GM23248 (cell line): ENCODE measurements around the gene GCGR. TPM values are rescaled to one million over a fixed set of nuclear protein-coding genes. Genes with fewer than 3 reads are reported as not detected.
A peak's percentile ranks its signal among the peaks of the same experiment; 100 is the strongest.

Experiments
- DNase-seq: peaks from one replicate; pipeline ENCODE4 v3.0.0-alpha.2; 2015
- H2AFZ ChIP-seq: fragments of 200-600 bp; sonication (generic); 2 replicates; pipeline ENCODE4 v1.6.1; 2016; ENCODE audit warnings: antibody characterized with exemption
- H3F3A ChIP-seq: fragments of 200-600 bp; sonication (generic); 2 replicates; pipeline ENCODE4 v1.6.1; 2016; ENCODE audit warnings: mild to moderate bottlenecking, antibody characterized with exemption, mixed run types; ENCODE audit not compliant: insufficient read depth
- H3K27ac ChIP-seq: fragments of 200-600 bp; sonication (generic); 2 replicates; pipeline ENCODE4 v1.5.1; 2016; ENCODE audit warnings: mild to moderate bottlenecking
- H3K27me3 ChIP-seq: fragments of 200-600 bp; sonication (generic); replicated peaks from 2 replicates; pipeline ENCODE4 v1.6.1; 2016; ENCODE audit warnings: mild to moderate bottlenecking; ENCODE audit not compliant: insufficient read depth
- H3K36me3 ChIP-seq: fragments of 200-600 bp; sonication (generic); 2 replicates; pipeline ENCODE4 v1.6.1; 2016; ENCODE audit warnings: low read depth, mild to moderate bottlenecking
- H3K4me1 ChIP-seq: fragments of 200-600 bp; sonication (generic); 2 replicates; pipeline ENCODE4 v1.6.1; 2016; ENCODE audit warnings: mild to moderate bottlenecking; ENCODE audit not compliant: insufficient read depth
- H3K4me2 ChIP-seq: fragments of 200-600 bp; sonication (generic); one replicate; pipeline ENCODE4 v1.6.1; 2016; ENCODE audit warnings: mild to moderate bottlenecking; ENCODE audit not compliant: unreplicated experiment
- H3K4me3 ChIP-seq: fragments of 200-600 bp; sonication (generic); 2 replicates; pipeline ENCODE4 v1.5.1; 2016; ENCODE audit warnings: mild to moderate bottlenecking
- H3K79me2 ChIP-seq: fragments of 200-600 bp; sonication (generic); 2 replicates; pipeline ENCODE4 v1.6.1; 2016; ENCODE audit warnings: mild to moderate bottlenecking; ENCODE audit not compliant: insufficient read depth
- H3K9ac ChIP-seq: fragments of 200-600 bp; sonication (generic); 2 replicates; pipeline ENCODE4 v1.6.1; 2016; ENCODE audit warnings: mild to moderate bottlenecking
- H3K9me2 ChIP-seq: fragments of 200-600 bp; sonication (generic); 2 replicates; pipeline ENCODE4 v1.6.1; 2016; ENCODE audit warnings: mixed run types, mild to moderate bottlenecking, moderate library complexity; ENCODE audit not compliant: insufficient read depth
- H3K9me3 ChIP-seq: fragments of 200-600 bp; sonication (generic); one replicate; pipeline ENCODE4 v1.6.1; 2017; ENCODE audit warnings: low read depth
- H4K20me1 ChIP-seq: fragments of 200-600 bp; sonication (generic); 2 replicates; pipeline ENCODE4 v1.6.0; 2016; ENCODE audit not compliant: insufficient read depth
- EZH2 ChIP-seq: fragments of 200-600 bp; sonication (generic); IDR thresholded peaks from 2 replicates; pipeline ENCODE4 v1.6.1; 2018; ENCODE audit warnings: antibody characterized with exemption, mild to moderate bottlenecking; ENCODE audit not compliant: insufficient read depth, poor library complexity, severe bottlenecking
- EZH2phosphoT487 ChIP-seq: fragments of 200-600 bp; sonication (generic); IDR thresholded peaks from 2 replicates; pipeline ENCODE4 v1.6.1; 2018; ENCODE audit warnings: antibody characterized with exemption, moderate library complexity, mild to moderate bottlenecking, low read depth; ENCODE audit not compliant: insufficient read depth
- WGBS, 2 experiments: methylation state at CpG; one replicate each; pipeline ENCODE4 v1.1.6; 2015 to 2017; ENCODE audit warnings: low lambda C conversion rate in 2 of 2, low coverage in 1 of 2; ENCODE audit errors: missing lambda C conversion rate in 2 of 2; 5-methylcytosine and 5-hydroxymethylcytosine counted together
- in situ Hi-C: fragments of 300-500 bp; cut with MboI; formaldehyde crosslinking; loops from 2 replicates; pipeline ENCODE4 v1.15.0; 2020
- polyA plus RNA-seq: library from polyadenylated mRNA; unstranded; fragments of >200 nt; fragmentation: Nextera tagmentation; extraction: Ambion mirVana; gene quantifications from 2 replicates; pipeline ENCODE4 v1.2.1, GENCODE V29; 2016
- total RNA-seq: library from RNA; depleted of rRNA; stranded (reverse); fragments of >200 nt; shearing (Covaris generic); gene quantifications from 2 replicates; pipeline ENCODE4 v1.2.3, GENCODE V29; 2014

GCGR gene
- total and polyA plus RNA-seq, 2 experiments from 2014 or later, result not detected

DNA sequence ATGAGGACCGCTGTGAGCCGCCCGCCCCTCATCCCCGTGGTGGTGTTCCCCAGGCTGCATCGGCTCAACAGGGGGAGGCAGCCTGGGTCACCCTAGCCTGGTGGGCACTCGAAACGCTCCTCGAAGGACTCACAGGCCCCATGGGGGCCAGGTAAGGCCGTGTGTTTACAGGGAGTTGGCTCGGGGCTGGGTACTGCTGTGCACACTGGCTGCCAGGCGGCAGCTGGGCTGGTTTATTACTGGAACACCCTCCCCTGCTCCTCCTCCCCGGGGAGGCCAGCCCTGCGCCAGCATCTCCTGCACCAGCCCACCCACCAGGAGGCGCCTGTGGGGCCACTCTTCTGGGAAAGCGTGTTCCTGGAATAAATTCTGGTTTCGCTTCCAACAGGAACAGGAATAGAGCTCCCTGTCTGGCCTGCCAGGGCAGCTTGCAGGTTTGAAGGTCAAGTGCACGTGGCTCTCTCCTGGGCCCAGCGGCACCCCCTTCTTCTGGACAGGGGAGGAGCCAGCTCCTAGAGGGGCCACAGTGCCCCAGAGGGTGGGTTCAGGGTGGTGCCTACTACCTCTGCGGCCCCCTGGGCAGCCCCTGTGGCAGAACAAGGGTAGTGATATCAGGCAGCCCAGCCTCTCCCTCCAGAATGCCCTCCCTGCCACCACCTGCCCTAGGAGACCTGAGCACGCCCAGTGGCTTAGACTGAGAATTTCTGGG is 17.8 kb downstream of the GCGR start:
- DNase-seq, result peak; percentile 84
- Histone ChIP-seq H3K9me3 (no peaks in the 10 kb centered on the region), H3K4me2 (no peak overlapping the region), H3K27me3 (no peaks in the 10 kb centered on the region), H3K9me2 (no peaks in the 10 kb centered on the region), H3F3A (no peaks in the 10 kb centered on the region), H3K79me2 (no peaks in the 10 kb centered on the region), H2AFZ (no peak overlapping the region), H3K9ac (no peak overlapping the region), H4K20me1 (no peaks in the 10 kb centered on the region), H3K27ac (no peak overlapping the region), H3K4me3 (no peak overlapping the region), H3K36me3 (no peaks in the 10 kb centered on the region), H3K4me1 (no peaks in the 10 kb centered on the region)
- 39 to 46% methylated on average over 20 of the region's 20 CpGs for WGBS, 2 experiments
- no peak for TF ChIP-seq EZH2
- no peak for TF ChIP-seq EZH2phosphoT487
- in situ Hi-C loops, result no loop called here

GRCh38 chr17:81822312-81822637 is 18.3 kb downstream of the GCGR start:
- Histone ChIP-seq H3K4me1 (no peaks in the 10 kb centered on the region), H3K9me2 (no peaks in the 10 kb centered on the region), H3K9me3 (no peaks in the 10 kb centered on the region), H3K27me3 (no peaks in the 10 kb centered on the region), H4K20me1 (no peaks in the 10 kb centered on the region), H3K36me3 (no peaks in the 10 kb centered on the region), H3K27ac (no peak overlapping the region), H3K4me2 (no peak overlapping the region), H3K9ac (no peak overlapping the region), H3F3A (no peaks in the 10 kb centered on the region), H2AFZ (no peak overlapping the region), H3K79me2 (peaks cover 2% of the 10 kb centered on the region; the same call in 1 of the 2 replicates), H3K4me3 (no peak overlapping the region)
- TF ChIP-seq EZH2 (no peak), EZH2phosphoT487 (no peak)
- no peak for DNase-seq
- in situ Hi-C loops, result no loop called here
- WGBS, 2 experiments, result 91 to 92% methylated on average over 8 of the region's 8 CpGs

GRCh38 chr17:81822996-81823819 is 19.3 kb downstream of the GCGR start:
- Histone ChIP-seq H3K4me2 (no peak overlapping the region), H2AFZ (no peak overlapping the region), H3K9me2 (no peaks in the 10 kb centered on the region), H3K36me3 (no peaks in the 10 kb centered on the region), H4K20me1 (no peaks in the 10 kb centered on the region), H3K27ac (no peak overlapping the region), H3K79me2 (peaks cover 11% of the 10 kb centered on the region; the same call in 1 of the 2 replicates), H3K4me3 (no peak overlapping the region), H3K9ac (no peak overlapping the region), H3K4me1 (no peaks in the 10 kb centered on the region), H3F3A (no peaks in the 10 kb centered on the region), H3K9me3 (no peaks in the 10 kb centered on the region), H3K27me3 (no peaks in the 10 kb centered on the region)
- no peak for DNase-seq
- TF ChIP-seq EZH2phosphoT487 (no peak), EZH2 (no peak)
- WGBS, 2 experiments, result 92 to 93% methylated on average over 21 to 30 of the region's 30 CpGs
- in situ Hi-C loops, result no loop called here

- H3K4me2 ChIP-seq, result no peak overlapping the region
- no peaks in the 10 kb centered on the region for H3K36me3 ChIP-seq
- H3F3A ChIP-seq, result no peaks in the 10 kb centered on the region
- no peak overlapping the region for H3K9ac ChIP-seq
- no peak for DNase-seq
- 89 to 90% methylated on average over 24 to 33 of the region's 33 CpGs for WGBS, 2 experiments
- H3K4me3 ChIP-seq, result no peak overlapping the region
- no peaks in the 10 kb centered on the region for H3K9me3 ChIP-seq
- in situ Hi-C loops, result no loop called here
- H3K27ac ChIP-seq, result no peak overlapping the region
- no peak overlapping the region for H2AFZ ChIP-seq
- no peaks in the 10 kb centered on the region for H3K4me1 ChIP-seq
- peaks cover 18% of the 10 kb centered on the region for H3K79me2 ChIP-seq
- no peak for TF ChIP-seq EZH2phosphoT487
- no peak for TF ChIP-seq EZH2
- no peaks in the 10 kb centered on the region for H4K20me1 ChIP-seq
- H3K27me3 ChIP-seq, result no peaks in the 10 kb centered on the region
- H3K9me2 ChIP-seq, result no peaks in the 10 kb centered on the region
These were observed 20.0 kb downstream of the GCGR start for GRCh38 chr17:81823820-81824550.
